ENCODE data around the gene SCRT2.

Gene SCRT2

GRCh38 chr20:717832-718231 lies 42.2 kb upstream of the SCRT2 start:
- TF ChIP-seq, protein P1, sequence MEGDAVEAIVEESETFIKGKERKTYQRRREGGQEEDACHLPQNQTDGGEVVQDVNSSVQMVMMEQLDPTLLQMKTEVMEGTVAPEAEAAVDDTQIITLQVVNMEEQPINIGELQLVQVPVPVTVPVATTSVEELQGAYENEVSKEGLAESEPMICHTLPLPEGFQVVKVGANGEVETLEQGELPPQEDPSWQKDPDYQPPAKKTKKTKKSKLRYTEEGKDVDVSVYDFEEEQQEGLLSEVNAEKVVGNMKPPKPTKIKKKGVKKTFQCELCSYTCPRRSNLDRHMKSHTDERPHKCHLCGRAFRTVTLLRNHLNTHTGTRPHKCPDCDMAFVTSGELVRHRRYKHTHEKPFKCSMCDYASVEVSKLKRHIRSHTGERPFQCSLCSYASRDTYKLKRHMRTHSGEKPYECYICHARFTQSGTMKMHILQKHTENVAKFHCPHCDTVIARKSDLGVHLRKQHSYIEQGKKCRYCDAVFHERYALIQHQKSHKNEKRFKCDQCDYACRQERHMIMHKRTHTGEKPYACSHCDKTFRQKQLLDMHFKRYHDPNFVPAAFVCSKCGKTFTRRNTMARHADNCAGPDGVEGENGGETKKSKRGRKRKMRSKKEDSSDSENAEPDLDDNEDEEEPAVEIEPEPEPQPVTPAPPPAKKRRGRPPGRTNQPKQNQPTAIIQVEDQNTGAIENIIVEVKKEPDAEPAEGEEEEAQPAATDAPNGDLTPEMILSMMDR (IDR thresholded peaks at IDR 0.05; ENCODE audit: insufficient read depth, low read depth, low read length, missing control alignments), result no peak
- H3K4me3 ChIP-seq (ENCODE audit: low read depth, low read length), result no peak overlapping the region
- no peak for DNase-seq (ENCODE audit: low read depth)

DNA sequence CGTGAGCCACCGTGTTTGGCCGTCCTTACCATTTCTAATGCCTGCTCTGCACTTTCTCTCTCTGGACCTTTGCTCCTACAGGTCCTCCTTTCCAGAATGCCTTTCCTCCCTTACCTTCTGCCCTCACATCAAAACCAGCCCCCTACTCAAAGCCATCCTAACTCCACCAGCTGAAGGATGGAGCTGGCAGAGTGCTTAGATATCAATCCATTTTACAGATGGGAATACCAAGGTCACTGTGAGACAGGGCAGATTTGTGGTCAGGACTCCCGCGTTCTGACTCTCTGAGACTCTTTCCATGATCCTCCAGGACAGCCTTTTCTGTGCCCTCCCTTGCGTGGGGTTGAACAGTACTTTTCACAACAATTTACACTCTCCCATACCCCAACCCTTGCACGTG lies 41.7 kb upstream of the SCRT2 start:
- TF ChIP-seq, protein P1 (IDR thresholded peaks at IDR 0.05; ENCODE audit: insufficient read depth, low read depth, low read length, missing control alignments), result no peak
- no peak overlapping the region for H3K4me3 ChIP-seq (ENCODE audit: low read depth, low read length)
- DNase-seq (ENCODE audit: low read depth), result no peak

DNA sequence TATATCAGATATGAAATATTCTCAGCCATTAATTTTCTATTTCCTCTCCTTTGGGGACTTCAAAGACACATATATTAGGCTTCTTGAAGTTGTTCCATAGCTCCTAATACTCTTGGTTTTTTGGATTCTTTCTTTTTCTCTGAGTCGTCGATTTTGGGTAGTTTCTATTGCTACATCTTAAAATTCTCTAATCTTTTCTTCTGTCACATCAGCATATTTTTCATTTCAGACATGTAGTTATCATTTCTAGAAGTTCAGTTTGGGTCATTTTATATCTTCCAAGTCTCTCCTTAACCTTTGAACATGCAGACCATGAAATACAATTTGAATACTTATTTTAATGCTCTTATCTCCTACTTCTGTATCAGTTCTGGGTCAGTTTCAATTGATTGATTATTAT lies 38.9 kb upstream of the SCRT2 start:
- H3K4me3 ChIP-seq (ENCODE audit: low read depth, low read length), result no peak overlapping the region
- no peak for DNase-seq (ENCODE audit: low read depth)
- TF ChIP-seq, protein P1 (IDR thresholded peaks at IDR 0.05; ENCODE audit: insufficient read depth, low read depth, low read length, missing control alignments), result no peak

- no peak overlapping the region for H3K4me3 ChIP-seq (ENCODE audit: low read depth, low read length)
- DNase-seq (ENCODE audit: low read depth), result no peak
- TF ChIP-seq, protein P1 (IDR thresholded peaks at IDR 0.05; ENCODE audit: insufficient read depth, low read depth, low read length, missing control alignments), result no peak
Observed at GRCh38 chr20:711576-711975, 36.0 kb upstream of the SCRT2 start.

- no peak for DNase-seq (ENCODE audit: low read depth)
- H3K4me3 ChIP-seq (ENCODE audit: low read depth, low read length), result no peak overlapping the region
- TF ChIP-seq, protein P1 (IDR thresholded peaks at IDR 0.05; ENCODE audit: insufficient read depth, low read depth, low read length, missing control alignments), result no peak
Observed at GRCh38 chr20:710780-711450, 35.3 kb upstream of the SCRT2 start.

DNA sequence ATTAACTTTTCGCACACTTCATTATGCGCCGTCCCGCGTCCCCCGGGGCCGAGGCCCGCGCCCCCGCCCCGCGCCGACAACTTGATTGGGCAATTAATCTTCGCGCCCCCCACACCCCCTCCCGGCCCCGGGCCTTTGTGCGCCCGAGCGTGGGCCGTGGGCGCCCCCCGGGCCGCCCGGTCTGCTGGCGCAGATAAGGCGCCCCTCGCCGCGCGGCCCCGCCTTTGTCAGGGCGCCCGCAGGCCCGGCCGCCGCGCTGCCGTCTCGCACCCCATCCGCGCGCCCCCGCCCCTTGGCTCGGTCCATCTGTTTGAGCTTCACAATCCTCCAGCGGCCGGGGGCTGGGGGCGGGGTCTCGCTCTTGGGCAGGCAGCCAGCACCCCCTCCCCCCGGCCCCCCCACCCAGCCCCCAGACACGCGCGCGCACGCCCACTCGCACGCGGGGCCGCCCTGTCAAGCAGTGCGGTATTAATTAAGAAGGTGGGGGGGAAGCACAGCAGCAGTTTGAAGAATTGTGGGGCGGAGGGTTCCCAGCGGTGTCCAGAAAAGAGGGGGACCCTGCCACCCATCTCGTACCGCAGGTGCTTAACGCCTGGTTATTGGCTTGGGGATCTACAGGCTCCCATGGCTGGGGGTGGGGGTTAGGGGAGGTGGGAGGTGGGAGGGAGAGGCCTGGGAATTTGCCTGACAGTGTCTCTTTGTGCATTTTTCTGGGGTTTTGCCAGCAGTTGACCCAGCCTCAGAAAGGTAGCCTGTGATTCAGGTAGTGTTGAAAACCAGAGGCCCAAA lies 34.6 kb upstream of the SCRT2 start:
- no peak for DNase-seq (ENCODE audit: low read depth)
- TF ChIP-seq, protein P1 (IDR thresholded peaks at IDR 0.05; ENCODE audit: insufficient read depth, low read depth, low read length, missing control alignments), result no peak
- H3K4me3 ChIP-seq (ENCODE audit: low read depth, low read length), result no peak overlapping the region

Data from GM12865 (cell line).